Naive thymus-derived CD8-positive, alpha-beta T cell (primary cell): ENCODE measurements around the gene SPAG4. TPM values are rescaled to one million over a fixed set of nuclear protein-coding genes. Genes with fewer than 3 reads are reported as not detected.

Experiments
- ATAC-seq, 2 donors: fragments of 150-1000 bp; cut with Tn5 transposase in 1 of 2; sonication (Bioruptor Pico), chemical (Tn5 transposase) in 1 of 2; 1 replicate in 1 of 2; 2 replicates in 1 of 2; pipeline ENCODE4 v1.10.0; 2021; ENCODE audit warnings: mild to moderate bottlenecking in 2 of 2, moderate library complexity in 2 of 2
- POLR2A ChIA-PET: fragments of 350-600 bp; sonication (Branson Sonifier 250); formaldehyde crosslinking; loops from one replicate; lab custom pipeline; 2021; ENCODE audit warnings: antibody characterized with exemption; lab: Charles Lee
- DNase-seq, 10 donors: peaks; one replicate each; pipeline versions ENCODE4 v3.0.0 to v3.0.0-alpha.2; 2020 to 2022
- H3K27ac Mint-ChIP-seq, 10 donors: one replicate each; pipeline ENCODE4 v1.8.0; 2020 to 2022; ENCODE audit warnings: mild to moderate bottlenecking in 10 of 10, mixed read lengths in 10 of 10, moderate library complexity in 4 of 10, inconsistent platforms in 1 of 10
- H3K27me3 Mint-ChIP-seq, 5 donors: one replicate each; pipeline ENCODE4 v1.8.0; 2021 to 2022; ENCODE audit warnings: mixed read lengths in 5 of 5
- H3K36me3 Mint-ChIP-seq, 3 donors: one replicate each; pipeline ENCODE4 v1.8.0; 2020 to 2022; ENCODE audit warnings: mixed read lengths in 3 of 3, mild to moderate bottlenecking in 2 of 3, inconsistent platforms in 1 of 3
- H3K4me1 Mint-ChIP-seq, 4 donors: one replicate each; pipeline ENCODE4 v1.8.0; 2021 to 2022; ENCODE audit warnings: mixed read lengths in 4 of 4
- H3K4me3 Mint-ChIP-seq, 10 donors: one replicate each; pipeline ENCODE4 v1.8.0; 2020 to 2022; ENCODE audit warnings: mild to moderate bottlenecking in 10 of 10, mixed read lengths in 10 of 10, moderate library complexity in 6 of 10, inconsistent platforms in 1 of 10
- H3K9me3 Mint-ChIP-seq, 9 donors: one replicate each; pipeline ENCODE4 v1.8.0; 2020 to 2022; ENCODE audit warnings: mixed read lengths in 9 of 9, mild to moderate bottlenecking in 3 of 9, inconsistent platforms in 1 of 9, moderate library complexity in 1 of 9
- polyA plus RNA-seq, 3 donors: library from polyadenylated mRNA; unstranded; fragments of 300-500 nt; fragmentation: Illumina TruSeq; gene quantifications; one replicate each; pipeline ENCODE4 v1.2.3, GENCODE V29; 2021
- total RNA-seq, 8 experiments: library from RNA in 2 of 8; stranded (reverse) in 2 of 8; gene quantifications; one replicate each; pipeline ENCODE4 v1.2.3 and lab custom pipeline; 2021 to 2026

The SPAG4 gene
- total and polyA plus RNA-seq, 5 experiments from 2014 or later: 0.19 to 1.2 (median 0.47) TPM

DNA sequence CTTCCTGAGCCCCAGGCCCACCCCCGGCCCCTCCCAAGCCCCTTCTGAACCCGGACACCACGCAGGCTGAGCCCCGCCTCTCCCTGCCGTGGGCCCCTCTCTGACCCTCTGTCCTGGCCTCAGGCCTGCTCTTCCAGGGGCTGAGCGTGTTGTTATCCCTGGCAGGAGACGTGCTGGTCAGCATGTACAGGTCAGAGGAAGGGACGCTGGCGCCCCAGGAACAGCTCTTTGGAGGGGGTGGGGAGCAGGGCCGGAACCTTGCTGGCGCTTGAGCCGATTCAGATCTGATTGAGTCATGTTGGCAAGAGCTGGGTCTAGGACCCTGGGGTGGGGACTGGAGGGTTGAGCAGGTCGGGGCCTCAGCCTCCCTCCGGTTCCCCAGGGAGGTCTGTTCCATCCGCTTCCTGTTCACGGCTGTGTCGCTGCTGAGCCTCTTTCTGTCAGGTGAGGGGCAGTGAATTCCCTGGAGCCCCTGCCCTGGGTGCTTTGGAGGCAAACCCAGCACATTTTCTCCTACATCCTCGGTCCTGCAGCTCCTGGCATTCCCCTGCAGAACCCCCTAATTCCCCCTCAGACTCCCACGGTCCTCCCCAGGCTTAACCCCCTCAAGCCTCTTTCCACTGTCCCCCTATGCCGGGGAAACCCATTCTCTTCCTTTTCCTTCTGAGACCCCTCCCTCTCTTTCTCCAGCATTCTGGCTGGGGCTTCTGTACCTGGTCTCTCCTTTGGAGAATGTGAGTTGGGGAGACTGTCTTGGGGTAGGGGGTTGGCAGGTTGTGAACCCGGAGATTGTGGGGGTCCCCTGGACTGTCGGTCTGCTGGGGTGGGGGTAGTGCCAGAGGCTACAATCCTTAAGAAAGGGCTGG is 2.0 kb downstream of the SPAG4 start:
- Mint-ChIP-seq H3K4me1 (peaks cover 16 to 45% (median 39%) of the 10 kb centered on the region in 4 donors), H3K27me3 (no peaks in the 10 kb centered on the region), H3K9me3 (peaks cover 0 to 3% (median 0%) of the 10 kb centered on the region in 9 donors), H3K36me3 (no peaks in the 10 kb centered on the region), H3K4me3 (peak overlapping the region; percentile 87 to 95 (median 90)), H3K27ac (peak overlapping the region; percentile 25 to 100 (median 90))
- POLR2A ChIA-PET: interaction anchor here (1.4 to 8.2 kb wide), 6 partner anchors 46 to 336 kb away, joined by 4 to 101 read pairs (median 10); partner anchors contain the start of genes CPNE1, NFS1, PHF20 and RBM12
- ATAC-seq (no peak), DNase-seq (peak in 7 of 10 donors; percentile 34 to 72 (median 39))

DNA sequence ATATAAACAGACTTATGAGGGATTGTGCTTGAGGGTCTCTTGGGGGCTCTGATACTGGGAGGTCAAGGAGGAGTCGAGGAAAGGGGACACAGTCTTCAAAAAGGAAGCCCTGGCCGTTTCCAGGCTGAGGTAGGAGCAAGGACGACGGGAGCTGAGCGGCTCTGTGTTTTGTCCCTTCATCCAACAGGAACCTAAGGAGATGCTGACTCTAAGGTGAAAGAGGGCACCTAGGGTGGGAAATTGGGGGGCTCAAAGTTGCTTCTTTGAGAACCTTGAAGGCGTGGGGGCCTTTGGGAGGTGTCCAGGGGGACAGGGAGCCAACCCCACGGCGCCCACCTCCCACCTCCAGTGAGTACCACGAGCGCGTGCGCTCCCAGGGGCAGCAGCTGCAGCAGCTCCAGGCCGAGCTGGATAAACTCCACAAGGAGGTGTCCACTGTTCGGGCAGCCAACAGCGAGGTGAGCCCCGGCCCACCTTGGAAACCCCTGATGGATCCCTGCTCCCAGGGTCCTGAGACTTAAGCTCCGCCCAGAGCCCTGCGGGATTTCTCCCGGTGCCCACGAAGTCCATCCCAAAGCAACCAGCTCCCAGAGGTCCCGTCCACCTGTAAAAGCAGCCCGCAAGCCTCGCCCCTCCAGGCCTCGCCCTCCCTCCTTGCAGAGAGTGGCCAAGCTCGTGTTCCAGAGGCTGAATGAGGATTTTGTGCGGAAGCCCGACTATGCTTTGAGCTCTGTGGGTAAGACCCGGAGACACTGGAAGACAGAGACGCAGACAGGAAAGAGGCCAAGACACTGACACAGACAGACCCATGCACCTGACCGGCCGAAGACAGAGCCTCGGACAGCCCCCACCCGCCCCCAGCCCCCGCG is 2.9 kb downstream of the SPAG4 start:
- peaks cover 0 to 3% (median 0%) of the 10 kb centered on the region in 9 donors for H3K9me3 Mint-ChIP-seq
- H3K27ac Mint-ChIP-seq: peak overlapping the region; percentile 31 to 100 (median 84)
- peak overlapping the region; percentile 87 to 95 (median 90) for H3K4me3 Mint-ChIP-seq
- peaks cover 0 to 2% (median 0%) of the 10 kb centered on the region in 3 donors for H3K36me3 Mint-ChIP-seq
- POLR2A ChIA-PET: interaction anchor here (1.0 to 8.2 kb wide), 9 partner anchors 8 to 335 kb away, joined by 3 to 101 read pairs (median 6); partner anchors contain the start of genes CPNE1, ERGIC3, NFS1 and PHF20
- H3K27me3 Mint-ChIP-seq: no peaks in the 10 kb centered on the region
- no peak for ATAC-seq
- H3K4me1 Mint-ChIP-seq: peaks cover 16 to 45% (median 39%) of the 10 kb centered on the region in 4 donors
- DNase-seq: peak in 3 of 10 donors; percentile 19 to 27 (median 25)

GRCh38 chr20:35619196-35620095 is 3.8 kb downstream of the SPAG4 start:
- H3K27me3 Mint-ChIP-seq: no peaks in the 10 kb centered on the region
- DNase-seq: peak; percentile 65 to 83 (median 71)
- H3K4me1 Mint-ChIP-seq: peaks cover 16 to 44% (median 39%) of the 10 kb centered on the region in 4 donors
- H3K36me3 Mint-ChIP-seq: peaks cover 0 to 2% (median 0%) of the 10 kb centered on the region in 3 donors
- POLR2A ChIA-PET: interaction anchor here (0.6 to 8.2 kb wide), 14 partner anchors 8 to 334 kb away, joined by 3 to 101 read pairs (median 5); partner anchors contain the start of genes CPNE1, ERGIC3, NFS1 and PHF20
- peak overlapping the region; percentile 87 to 93 (median 89) for H3K4me3 Mint-ChIP-seq
- peak; percentile 27 to 33 for ATAC-seq
- peaks cover 0 to 3% (median 0%) of the 10 kb centered on the region in 9 donors for H3K9me3 Mint-ChIP-seq
- H3K27ac Mint-ChIP-seq: peak overlapping the region; percentile 66 to 95 (median 87)

DNA sequence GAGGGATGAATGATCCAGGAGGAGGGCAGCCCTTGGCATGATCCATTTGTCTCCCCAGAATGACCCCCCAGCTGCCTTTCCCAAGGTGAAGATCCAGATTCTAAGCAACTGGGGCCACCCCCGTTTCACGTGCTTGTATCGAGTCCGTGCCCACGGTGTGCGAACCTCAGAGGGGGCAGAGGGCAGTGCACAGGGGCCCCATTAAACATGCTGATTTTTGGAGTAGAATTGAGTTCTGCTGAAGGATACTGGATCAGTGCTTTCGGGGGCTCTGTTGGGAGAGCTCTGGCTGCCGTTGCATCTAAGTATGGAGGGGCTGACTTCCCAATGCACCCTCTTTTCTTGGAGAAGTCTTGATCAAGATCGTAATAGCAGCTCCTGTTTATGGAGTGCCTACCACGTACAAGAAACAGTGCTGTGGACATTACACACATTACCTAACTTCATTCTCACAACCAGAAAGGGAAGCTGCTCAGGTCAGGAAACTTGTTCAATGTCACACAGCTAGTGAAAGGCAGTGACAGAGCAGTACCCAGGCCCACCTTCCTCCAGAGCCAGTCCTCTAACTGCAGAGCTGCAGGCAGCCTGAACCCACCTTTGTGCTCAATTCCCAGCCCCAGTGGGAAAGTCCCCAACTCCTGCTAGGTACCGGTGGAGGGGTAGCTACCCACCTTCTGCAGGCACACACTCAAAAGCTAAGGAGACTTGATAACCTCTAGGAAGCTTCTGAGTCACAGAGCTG is 5.4 kb downstream of the SPAG4 start:
- Mint-ChIP-seq H3K9me3 (no peaks in the 10 kb centered on the region), H3K4me3 (peak overlapping the region in 1 of 10 donors; percentile 24), H3K27me3 (no peaks in the 10 kb centered on the region), H3K27ac (peak overlapping the region in 7 of 10 donors; percentile 37 to 77 (median 52)), H3K36me3 (peaks cover 4 to 13% (median 6%) of the 10 kb centered on the region in 3 donors), H3K4me1 (peaks cover 13 to 36% (median 32%) of the 10 kb centered on the region in 4 donors)
- DNase-seq: no peak
- POLR2A ChIA-PET: interaction anchor here (1.7 to 8.2 kb wide), 3 partner anchors 12 to 43 kb away, joined by 3 to 101 read pairs (median 5); partner anchors contain the start of genes CPNE1 and RBM12
- no peak for ATAC-seq

- no peak for DNase-seq
- no peak overlapping the region for H3K4me3 Mint-ChIP-seq
- no peaks in the 10 kb centered on the region for H3K9me3 Mint-ChIP-seq
- peaks cover 4 to 18% (median 11%) of the 10 kb centered on the region in 3 donors for H3K36me3 Mint-ChIP-seq
- peak overlapping the region in 7 of 10 donors; percentile 19 to 77 (median 37) for H3K27ac Mint-ChIP-seq
- no peaks in the 10 kb centered on the region for H3K27me3 Mint-ChIP-seq
- POLR2A ChIA-PET: interaction anchor here (2.4 to 8.2 kb wide), 2 partner anchors 20 to 42 kb away, joined by 5 to 101 read pairs; partner anchors contain the start of genes CPNE1 and RBM12
- H3K4me1 Mint-ChIP-seq: peaks cover 13 to 32% (median 29%) of the 10 kb centered on the region in 4 donors
- ATAC-seq: no peak
Observed at GRCh38 chr20:35621560-35621946, 5.9 kb downstream of the SPAG4 start.

- DNase-seq (peak in 1 of 10 donors; percentile 9), ATAC-seq (no peak)
- Mint-ChIP-seq H3K4me1 (no peaks in the 10 kb centered on the region), H3K4me3 (no peak overlapping the region), H3K27me3 (no peaks in the 10 kb centered on the region), H3K9me3 (no peaks in the 10 kb centered on the region), H3K27ac (peak overlapping the region in 8 of 10 donors; percentile 27 to 83 (median 52)), H3K36me3 (peaks cover 4 to 58% (median 27%) of the 10 kb centered on the region in 3 donors)
- POLR2A ChIA-PET: no interaction called here
Observed at GRCh38 chr20:35625584-35626385, 10.2 kb downstream of the SPAG4 start.

DNA sequence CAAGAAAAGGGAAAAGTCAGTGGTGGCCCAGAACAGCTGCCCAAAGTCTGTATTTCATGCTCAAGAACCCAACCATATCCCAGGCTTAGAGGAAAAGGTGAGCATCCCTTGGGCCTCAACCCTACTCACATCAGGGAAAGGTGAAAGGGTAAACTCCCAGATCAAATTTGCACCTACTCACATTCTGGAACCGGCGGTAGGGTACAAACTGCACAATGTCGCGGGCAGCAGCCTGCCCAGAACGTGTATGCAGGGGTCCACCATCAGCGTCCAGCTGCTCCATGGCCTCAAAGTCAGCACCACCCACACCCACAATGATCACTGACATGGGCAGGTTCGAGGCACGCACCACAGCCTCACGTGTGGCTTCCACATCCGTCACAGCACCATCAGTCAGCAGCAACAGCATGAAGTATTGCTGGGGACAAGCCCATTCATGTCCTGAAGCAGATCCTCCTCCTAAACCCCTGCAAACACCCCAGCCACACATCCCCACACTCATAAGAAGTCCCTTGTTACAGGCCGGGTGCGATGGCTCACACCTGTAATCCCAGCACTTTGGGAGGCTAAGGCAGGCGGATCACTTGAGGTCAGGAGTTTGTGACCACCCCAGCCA is 10.9 kb downstream of the SPAG4 start:
- H3K4me1 Mint-ChIP-seq: no peaks in the 10 kb centered on the region
- POLR2A ChIA-PET: interaction anchor here (1.1 kb wide), 1 partner anchor 8 kb away, joined by 3 read pairs; no protein-coding TSS in a partner anchor
- no peaks in the 10 kb centered on the region for H3K9me3 Mint-ChIP-seq
- ATAC-seq: no peak
- peak in 1 of 10 donors; percentile 6 for DNase-seq
- peaks cover 4 to 65% (median 27%) of the 10 kb centered on the region in 3 donors for H3K36me3 Mint-ChIP-seq
- H3K27me3 Mint-ChIP-seq: no peaks in the 10 kb centered on the region
- H3K27ac Mint-ChIP-seq: peak overlapping the region in 3 of 10 donors; percentile 40 to 67 (median 60)
- H3K4me3 Mint-ChIP-seq: no peak overlapping the region

- Mint-ChIP-seq H3K4me1 (peaks cover 0 to 2% (median 0%) of the 10 kb centered on the region in 4 donors), H3K4me3 (no peak overlapping the region), H3K9me3 (no peaks in the 10 kb centered on the region), H3K27ac (no peak overlapping the region), H3K27me3 (no peaks in the 10 kb centered on the region), H3K36me3 (peaks cover 4 to 72% (median 27%) of the 10 kb centered on the region in 3 donors)
- POLR2A ChIA-PET: interaction anchor here (1.1 kb wide), 1 partner anchor 9 kb away, joined by 3 read pairs; no protein-coding TSS in a partner anchor
- peak in 1 of 10 donors; percentile 5 for DNase-seq
- ATAC-seq: no peak
Observed at GRCh38 chr20:35627121-35627520, 11.5 kb downstream of the SPAG4 start.

GRCh38 chr20:35629427-35630145 is 14.0 kb downstream of the SPAG4 start:
- Mint-ChIP-seq H3K4me3 (no peak overlapping the region), H3K9me3 (no peaks in the 10 kb centered on the region), H3K27ac (peak overlapping the region in 4 of 10 donors; percentile 14 to 55 (median 46)), H3K4me1 (peaks cover 2 to 11% (median 8%) of the 10 kb centered on the region in 4 donors), H3K36me3 (peaks cover 4 to 78% (median 27%) of the 10 kb centered on the region in 3 donors), H3K27me3 (no peaks in the 10 kb centered on the region)
- DNase-seq (no peak), ATAC-seq (no peak)
- POLR2A ChIA-PET: interaction anchor here (1.1 kb wide), 1 partner anchor 70 kb away, joined by 3 read pairs; the partner anchor contains the start of genes NFS1 and ROMO1
